DOHH2 (cell line): ENCODE data around the gene HAP1.

Experiments used
- H3F3A ChIP-seq: fragments of 200-600 bp; sonication (generic), shearing (Covaris generic); 2 replicates; pipeline ENCODE4 v1.6.0; 2016; ENCODE audit warnings: antibody characterized with exemption, mild to moderate bottlenecking; ENCODE audit not compliant: control insufficient read depth, insufficient read depth
- H3K27ac ChIP-seq: fragments of 200-600 bp; sonication (generic); 2 replicates; pipeline ENCODE4 v1.5.1; 2014; ENCODE audit warnings: low read depth, mild to moderate bottlenecking, low read length, moderate library complexity
- H3K27me3 ChIP-seq: fragments of 200-600 bp; sonication (generic); 2 replicates; pipeline ENCODE4 v1.6.1; 2014; ENCODE audit warnings: mild to moderate bottlenecking, low read length, mixed read lengths; ENCODE audit not compliant: control insufficient read depth
- H3K36me3 ChIP-seq: fragments of 200-600 bp; sonication (generic); 2 replicates; pipeline ENCODE4 v1.6.1; 2014; ENCODE audit warnings: mild to moderate bottlenecking, low read length, moderate library complexity, mixed read lengths; ENCODE audit not compliant: control insufficient read depth
- H3K4me1 ChIP-seq: fragments of 200-600 bp; sonication (generic); 2 replicates; pipeline ENCODE4 v1.6.1; 2014; ENCODE audit warnings: mild to moderate bottlenecking, low read length, mixed read lengths; ENCODE audit not compliant: control insufficient read depth
- H3K4me2 ChIP-seq: fragments of 200-600 bp; sonication (generic); 2 replicates; pipeline ENCODE4 v1.6.0; 2014; ENCODE audit warnings: mild to moderate bottlenecking, low read length, moderate library complexity
- H3K4me3 ChIP-seq: fragments of 200-600 bp; sonication (generic); 2 replicates; pipeline ENCODE4 v1.5.1; 2014; ENCODE audit warnings: mild to moderate bottlenecking, low read length, mixed read lengths
- H3K79me2 ChIP-seq: fragments of 200-600 bp; sonication (generic); 2 replicates; pipeline ENCODE4 v1.6.1; 2014; ENCODE audit warnings: mild to moderate bottlenecking, low read length, mixed read lengths; ENCODE audit not compliant: control insufficient read depth
- H3K9me2 ChIP-seq: fragments of 200-600 bp; sonication (generic); replicated peaks from 2 replicates; pipeline ENCODE4 v1.6.1; 2014; ENCODE audit warnings: mild to moderate bottlenecking, low read length, mixed read lengths; ENCODE audit not compliant: control insufficient read depth
- H3K9me3 ChIP-seq: fragments of 200-600 bp; sonication (generic); 2 replicates; pipeline ENCODE4 v1.6.1; 2014; ENCODE audit warnings: antibody characterized with exemption, low read length, mixed read lengths; ENCODE audit not compliant: control insufficient read depth, insufficient read depth
- H4K20me1 ChIP-seq: fragments of 200-600 bp; sonication (generic); 2 replicates; pipeline ENCODE4 v1.6.0; 2014; ENCODE audit warnings: low read depth, mild to moderate bottlenecking, antibody characterized with exemption, low read length, moderate library complexity; ENCODE audit not compliant: control insufficient read depth, insufficient read depth
- EZH2phosphoT487 ChIP-seq: fragments of 200-600 bp; sonication (generic); IDR thresholded peaks from 2 replicates; pipeline ENCODE4 v1.6.1; 2017; ENCODE audit warnings: borderline replicate concordance, mild to moderate bottlenecking, antibody characterized with exemption, low read length, moderate library complexity, mixed read lengths
- TF ChIP-seq, protein P1 (sequence below): fragments of 200-600 bp; sonication (generic); IDR thresholded peaks from one replicate; pipeline ENCODE4 v1.5.1; 2014; ENCODE audit warnings: antibody characterized with exemption, mild to moderate bottlenecking, low read depth, low read length; ENCODE audit not compliant: poor library complexity, severe bottlenecking

Gene HAP1

DNA sequence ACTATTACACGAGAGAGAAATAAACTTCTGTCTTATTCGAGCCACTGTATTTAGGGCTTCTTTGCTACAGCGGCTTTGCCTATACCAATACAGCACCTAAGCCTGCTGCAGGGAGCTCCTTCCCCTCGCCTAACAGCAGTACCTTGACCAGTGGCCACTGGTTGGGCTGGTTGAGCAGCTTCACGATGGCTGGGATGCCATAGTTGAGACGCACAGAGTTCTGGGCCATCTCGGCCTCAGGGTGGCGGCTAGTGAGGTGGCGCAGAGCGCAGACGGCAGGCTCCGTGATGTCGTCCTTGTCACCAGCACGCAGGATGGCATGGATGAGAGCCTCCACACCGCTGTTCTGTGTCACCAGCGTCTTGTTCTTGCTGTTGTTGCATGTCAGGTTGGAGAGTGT lies 28.4 kb upstream of the HAP1 start:
- Histone ChIP-seq H3K79me2 (no peaks in the 10 kb centered on the region), H3K4me2 (no peak overlapping the region), H3F3A (no peaks in the 10 kb centered on the region), H4K20me1 (no peaks in the 10 kb centered on the region), H3K4me3 (no peak overlapping the region), H3K36me3 (no peaks in the 10 kb centered on the region), H3K9me2 (no peaks in the 10 kb centered on the region), H3K27me3 (no peaks in the 10 kb centered on the region), H3K27ac (no peak overlapping the region), H3K9me3 (no peaks in the 10 kb centered on the region), H3K4me1 (no peaks in the 10 kb centered on the region)
- TF ChIP-seq EZH2phosphoT487, result no peak
- TF ChIP-seq, protein P1, sequence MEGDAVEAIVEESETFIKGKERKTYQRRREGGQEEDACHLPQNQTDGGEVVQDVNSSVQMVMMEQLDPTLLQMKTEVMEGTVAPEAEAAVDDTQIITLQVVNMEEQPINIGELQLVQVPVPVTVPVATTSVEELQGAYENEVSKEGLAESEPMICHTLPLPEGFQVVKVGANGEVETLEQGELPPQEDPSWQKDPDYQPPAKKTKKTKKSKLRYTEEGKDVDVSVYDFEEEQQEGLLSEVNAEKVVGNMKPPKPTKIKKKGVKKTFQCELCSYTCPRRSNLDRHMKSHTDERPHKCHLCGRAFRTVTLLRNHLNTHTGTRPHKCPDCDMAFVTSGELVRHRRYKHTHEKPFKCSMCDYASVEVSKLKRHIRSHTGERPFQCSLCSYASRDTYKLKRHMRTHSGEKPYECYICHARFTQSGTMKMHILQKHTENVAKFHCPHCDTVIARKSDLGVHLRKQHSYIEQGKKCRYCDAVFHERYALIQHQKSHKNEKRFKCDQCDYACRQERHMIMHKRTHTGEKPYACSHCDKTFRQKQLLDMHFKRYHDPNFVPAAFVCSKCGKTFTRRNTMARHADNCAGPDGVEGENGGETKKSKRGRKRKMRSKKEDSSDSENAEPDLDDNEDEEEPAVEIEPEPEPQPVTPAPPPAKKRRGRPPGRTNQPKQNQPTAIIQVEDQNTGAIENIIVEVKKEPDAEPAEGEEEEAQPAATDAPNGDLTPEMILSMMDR, result no peak

DNA sequence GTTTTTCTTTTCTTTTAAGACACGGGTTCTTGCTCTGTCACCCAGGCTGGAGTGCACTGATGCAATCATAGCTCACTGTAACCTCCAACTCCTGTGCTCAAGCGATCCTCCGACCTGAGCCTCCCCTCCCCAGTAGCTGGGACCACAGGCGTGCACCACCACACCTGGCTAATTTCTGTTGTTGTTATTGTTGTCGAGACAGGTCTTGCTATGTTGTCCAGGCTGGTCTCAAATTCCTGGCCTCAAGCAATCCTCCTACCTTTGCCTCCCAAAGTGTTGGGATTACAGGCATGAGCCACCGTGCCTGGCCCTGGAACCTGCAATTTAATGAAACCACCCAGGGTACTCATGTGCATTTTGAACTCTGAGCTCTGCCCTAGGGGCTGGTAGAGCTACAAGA lies 27.9 kb upstream of the HAP1 start:
- H3K9me3 ChIP-seq, result no peaks in the 10 kb centered on the region
- no peaks in the 10 kb centered on the region for H3K36me3 ChIP-seq
- no peak overlapping the region for H3K4me3 ChIP-seq
- H3K27ac ChIP-seq, result no peak overlapping the region
- no peaks in the 10 kb centered on the region for H3K79me2 ChIP-seq
- H4K20me1 ChIP-seq, result no peaks in the 10 kb centered on the region
- no peak overlapping the region for H3K4me2 ChIP-seq
- TF ChIP-seq, protein P1, result no peak
- no peak for TF ChIP-seq EZH2phosphoT487
- H3K4me1 ChIP-seq, result no peaks in the 10 kb centered on the region
- H3F3A ChIP-seq, result no peaks in the 10 kb centered on the region
- no peaks in the 10 kb centered on the region for H3K9me2 ChIP-seq
- H3K27me3 ChIP-seq, result no peaks in the 10 kb centered on the region

DNA sequence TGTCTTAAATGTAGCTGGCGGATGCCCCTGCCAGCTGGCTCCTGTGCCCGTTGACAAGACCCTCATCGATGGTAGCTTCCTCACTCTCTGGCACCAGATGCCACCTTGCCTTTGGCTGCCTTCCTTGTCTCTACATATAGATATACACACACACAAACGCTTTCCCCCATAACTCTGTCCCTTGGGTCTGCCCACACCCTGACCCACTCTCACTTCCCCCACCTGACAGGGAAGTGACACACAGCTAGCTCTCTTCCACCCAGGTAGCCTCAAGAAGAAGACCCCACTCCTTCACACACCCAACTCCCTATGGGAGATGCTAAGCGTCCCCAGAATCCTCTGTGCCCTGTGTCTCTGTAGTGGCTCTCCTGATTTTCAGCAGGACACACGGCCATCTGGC lies 26.4 kb upstream of the HAP1 start:
- TF ChIP-seq EZH2phosphoT487, result no peak
- TF ChIP-seq, protein P1, result no peak
- Histone ChIP-seq H3K4me3 (no peak overlapping the region), H3F3A (no peaks in the 10 kb centered on the region), H3K36me3 (no peaks in the 10 kb centered on the region), H3K27ac (no peak overlapping the region), H3K79me2 (no peaks in the 10 kb centered on the region), H3K27me3 (no peaks in the 10 kb centered on the region), H3K9me2 (no peaks in the 10 kb centered on the region), H4K20me1 (no peaks in the 10 kb centered on the region), H3K9me3 (no peaks in the 10 kb centered on the region), H3K4me1 (no peaks in the 10 kb centered on the region), H3K4me2 (no peak overlapping the region)

DNA sequence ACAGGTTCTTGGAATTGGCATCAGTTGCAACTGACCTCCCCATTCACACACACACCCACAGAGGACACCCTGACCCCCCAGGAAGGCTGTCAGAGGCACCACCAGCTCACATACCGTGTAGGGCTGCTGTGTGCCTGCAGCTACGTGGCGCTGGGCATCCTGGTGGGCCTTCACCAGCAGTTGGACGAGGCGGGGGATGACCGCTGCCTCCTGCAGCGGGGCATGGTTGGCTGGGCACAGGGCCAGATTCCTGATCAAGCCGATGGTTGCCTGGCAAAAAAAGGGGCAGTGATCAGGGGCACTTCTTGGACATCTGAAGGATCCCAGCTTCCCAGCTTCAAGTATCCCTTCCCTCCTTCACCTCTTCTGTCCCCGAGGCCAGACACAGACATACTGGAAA lies 24.2 kb upstream of the HAP1 start:
- Histone ChIP-seq H3K9me3 (no peaks in the 10 kb centered on the region), H3K4me2 (no peak overlapping the region), H3K4me1 (no peaks in the 10 kb centered on the region), H3F3A (no peaks in the 10 kb centered on the region), H3K9me2 (no peaks in the 10 kb centered on the region), H3K36me3 (no peaks in the 10 kb centered on the region), H3K4me3 (no peak overlapping the region), H4K20me1 (no peaks in the 10 kb centered on the region), H3K27ac (no peak overlapping the region), H3K79me2 (no peaks in the 10 kb centered on the region), H3K27me3 (no peaks in the 10 kb centered on the region)
- TF ChIP-seq EZH2phosphoT487, result no peak
- TF ChIP-seq, protein P1, result no peak
